COLO668 (cell line): ENCODE measurements around the gene ABL2.
"Not testable (repeated sequence)": the region's sequence is repeated elsewhere in the genome, so short reads cannot be mapped to it uniquely, and the experiment has no call there.

ENCODE experiments used
- DNase-seq: peaks from one replicate; lab custom pipeline; 2025; ENCODE audit not compliant: unreplicated experiment; lab: John Stamatoyannopoulos, UW

The ABL2 gene

DNA sequence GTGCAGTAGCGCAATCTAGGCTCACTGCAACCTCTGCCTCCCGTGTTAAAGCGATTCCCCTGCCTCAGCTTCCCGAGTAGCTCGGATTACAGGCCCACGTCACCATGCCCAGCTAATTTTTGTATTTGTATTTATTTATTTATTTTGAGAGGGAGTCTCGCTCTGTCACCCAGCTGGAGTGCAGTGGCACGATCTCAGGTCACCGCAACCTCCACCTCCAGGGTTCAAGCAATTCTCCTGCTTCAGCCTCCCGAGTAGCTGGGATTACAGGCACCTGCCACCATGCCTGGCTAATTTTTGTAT, 59.1 kb downstream of the ABL2 start:
- not testable (repeated sequence) for DNase-seq

DNA sequence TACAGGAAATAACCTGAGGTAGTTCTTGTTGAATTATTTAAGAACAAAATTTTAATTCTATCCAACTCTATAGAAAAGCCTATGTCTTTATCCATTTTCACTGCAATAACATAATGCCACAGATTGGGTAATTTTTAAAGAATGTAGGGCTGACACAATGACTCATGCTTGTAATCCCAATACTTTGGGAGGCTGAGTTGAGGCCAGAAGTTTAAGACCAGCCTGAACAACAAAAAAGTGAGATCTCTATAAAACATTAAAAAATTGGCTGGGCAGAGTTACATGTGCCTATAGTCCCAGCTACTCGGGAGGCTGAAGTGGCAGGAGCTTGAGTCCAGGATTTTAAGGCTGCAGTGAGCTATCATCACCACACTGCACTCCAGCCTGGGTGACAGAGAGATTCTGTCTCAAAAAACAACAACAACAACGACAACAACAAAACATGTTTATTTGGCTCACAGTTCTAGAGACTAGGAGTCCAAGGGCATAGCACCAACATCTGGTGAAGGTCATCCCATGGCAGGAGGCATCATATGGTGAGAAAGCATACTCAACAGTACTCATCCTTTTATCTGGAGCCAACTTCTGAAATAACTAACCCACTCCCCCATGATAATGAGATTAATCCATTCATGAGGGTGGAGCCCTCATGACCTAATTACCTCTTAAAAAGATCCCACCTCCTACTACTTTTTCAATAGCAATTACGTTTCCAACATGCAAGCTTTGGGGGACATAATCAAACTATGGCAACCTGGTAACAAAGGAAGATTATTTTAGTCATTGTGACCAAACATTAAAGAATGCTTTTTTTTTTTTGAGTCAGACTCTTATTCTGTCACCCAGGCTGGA, 59.6 kb downstream of the ABL2 start:
- no peak for DNase-seq

DNA sequence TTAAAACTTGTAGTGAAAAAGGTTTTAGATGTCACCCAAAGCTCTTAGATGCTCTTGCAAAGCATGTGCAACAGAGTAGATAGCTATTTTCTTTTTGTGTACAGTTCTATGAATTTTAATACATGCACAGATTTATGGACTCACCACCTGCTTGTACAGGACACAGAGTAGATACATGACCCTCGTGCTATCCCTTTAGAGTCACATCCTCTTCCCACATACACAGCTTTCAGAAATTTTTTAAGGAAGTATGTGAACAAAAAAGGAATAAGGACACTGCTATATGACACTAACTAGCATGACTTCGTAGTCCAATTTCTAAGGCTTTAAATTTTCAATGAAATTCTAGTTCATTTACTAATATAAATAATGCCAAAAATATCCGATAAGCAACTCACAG, 60.9 kb downstream of the ABL2 start:
- no peak for DNase-seq

DNA sequence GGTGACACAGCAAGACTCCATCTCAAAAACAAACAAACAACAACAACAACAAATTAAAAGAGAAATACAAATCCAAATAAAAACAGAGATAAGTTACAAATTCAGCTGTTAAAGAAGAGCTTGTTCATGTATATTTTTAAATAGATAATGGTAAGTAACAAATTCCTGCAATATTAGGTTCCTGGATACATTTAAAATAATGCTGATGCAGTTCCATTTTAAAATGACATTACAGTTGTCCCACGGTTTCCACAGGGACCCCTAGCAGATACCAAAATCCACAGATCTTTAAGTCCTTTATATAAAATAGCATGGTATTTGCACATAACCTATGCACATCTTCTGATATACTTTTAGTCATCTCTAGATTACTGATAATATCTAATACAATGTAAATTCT, 61.5 kb downstream of the ABL2 start:
- DNase-seq, result no peak

DNA sequence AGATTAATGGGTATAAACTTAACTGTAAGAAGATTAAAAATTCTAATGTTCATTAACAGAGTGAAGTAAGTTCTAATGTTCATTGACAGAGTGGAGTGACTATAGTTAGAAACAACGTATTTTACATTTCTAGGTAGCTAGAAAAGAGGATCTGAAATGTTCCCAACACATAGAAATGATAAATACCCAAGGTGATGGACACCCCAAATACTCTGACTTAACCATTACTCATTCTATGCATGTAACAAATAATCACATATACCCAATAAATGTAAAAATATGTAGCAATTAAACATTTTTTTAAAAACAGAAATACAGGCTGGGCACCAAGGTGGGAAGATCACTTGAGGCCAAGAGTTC, 62.1 kb downstream of the ABL2 start:
- no peak for DNase-seq

DNA sequence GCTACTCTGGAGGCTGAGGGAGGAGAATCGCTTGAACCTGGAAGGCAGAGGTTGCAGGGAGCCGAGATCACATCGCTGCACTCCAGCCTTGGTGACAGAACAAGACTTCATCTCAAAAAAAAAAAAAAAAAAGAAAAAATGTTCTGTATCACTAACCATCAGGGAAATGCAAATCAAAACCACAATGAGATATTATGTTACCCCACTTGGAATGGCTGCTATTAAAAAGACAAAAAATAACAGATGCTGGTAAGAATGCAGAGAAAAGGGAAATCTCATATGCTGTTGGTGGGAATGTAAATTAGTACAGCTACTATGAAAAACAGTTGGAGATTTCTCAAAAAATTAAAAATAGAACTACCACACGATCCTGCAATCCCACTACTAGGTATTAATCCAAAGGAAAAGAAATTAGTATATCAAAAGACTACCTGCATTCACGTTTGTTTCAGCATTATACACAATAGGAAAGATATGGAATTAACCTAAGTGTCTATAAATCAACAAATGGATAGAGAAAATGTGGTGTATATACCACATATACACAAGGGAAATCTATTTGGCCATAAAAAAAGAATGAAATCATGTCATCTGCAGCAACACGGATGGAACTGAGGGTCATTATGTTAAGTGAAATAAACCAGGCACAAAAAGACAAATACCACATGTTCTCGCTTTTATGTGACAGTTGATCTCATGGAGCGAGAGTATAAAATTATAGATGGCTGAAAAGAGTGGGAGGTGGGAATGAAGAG, 62.6 kb downstream of the ABL2 start:
- no peak for DNase-seq

DNA sequence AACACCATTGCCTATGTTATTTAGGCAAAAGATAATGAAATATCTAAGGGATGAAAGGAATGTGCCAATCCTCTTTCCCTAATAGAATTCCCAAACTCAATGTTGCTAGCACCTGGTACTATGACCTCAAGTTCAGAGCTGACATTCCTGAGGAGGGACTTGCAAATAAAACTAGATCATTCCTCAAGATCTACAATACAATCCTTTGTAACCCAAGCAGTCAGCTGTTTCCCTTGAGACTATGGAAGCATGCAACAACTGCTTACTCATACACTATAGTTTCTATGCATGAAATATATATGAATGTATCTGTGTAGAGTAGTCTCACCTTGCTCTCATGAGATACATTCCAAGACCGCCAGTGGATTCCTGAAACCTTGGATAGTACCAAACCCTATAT, 65.0 kb downstream of the ABL2 start:
- DNase-seq, result no peak

DNA sequence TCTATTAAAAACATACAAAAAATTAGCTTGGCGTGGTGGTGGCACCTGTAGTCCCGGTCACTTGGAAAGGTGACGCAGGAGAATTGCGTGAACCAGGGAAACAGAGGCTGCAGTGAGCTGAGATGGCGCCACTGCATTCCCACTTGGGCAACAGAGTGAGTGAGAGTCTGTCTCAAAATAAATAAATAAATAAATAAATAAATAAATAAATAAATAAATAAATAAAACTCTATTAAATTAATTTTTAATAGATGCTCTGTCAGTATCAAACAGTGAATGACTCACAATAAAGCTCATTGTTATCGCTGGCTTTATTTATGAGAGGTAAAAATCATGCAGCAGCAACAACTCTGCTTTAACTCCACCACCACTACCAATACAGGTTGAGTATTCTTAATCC, 72.8 kb downstream of the ABL2 start:
- no peak for DNase-seq

DNA sequence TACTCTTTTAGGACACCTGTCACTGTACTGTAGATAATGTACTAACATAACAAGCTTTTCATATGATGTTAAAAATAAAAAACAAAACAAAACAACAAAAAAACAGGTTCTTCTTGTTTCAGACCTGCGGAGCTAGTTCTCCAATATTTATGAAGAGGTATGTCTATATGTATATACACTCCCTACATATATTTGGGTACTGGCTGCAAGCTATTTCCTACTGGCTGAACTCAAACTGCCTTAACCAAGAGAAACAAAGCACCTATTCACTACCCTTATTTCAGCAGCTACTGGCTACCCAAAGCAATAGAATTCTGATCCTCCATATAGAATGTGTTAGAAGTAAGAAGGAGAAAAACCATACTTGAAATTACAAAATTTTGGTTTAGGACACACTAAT, 73.5 kb downstream of the ABL2 start:
- DNase-seq, result no peak

DNA sequence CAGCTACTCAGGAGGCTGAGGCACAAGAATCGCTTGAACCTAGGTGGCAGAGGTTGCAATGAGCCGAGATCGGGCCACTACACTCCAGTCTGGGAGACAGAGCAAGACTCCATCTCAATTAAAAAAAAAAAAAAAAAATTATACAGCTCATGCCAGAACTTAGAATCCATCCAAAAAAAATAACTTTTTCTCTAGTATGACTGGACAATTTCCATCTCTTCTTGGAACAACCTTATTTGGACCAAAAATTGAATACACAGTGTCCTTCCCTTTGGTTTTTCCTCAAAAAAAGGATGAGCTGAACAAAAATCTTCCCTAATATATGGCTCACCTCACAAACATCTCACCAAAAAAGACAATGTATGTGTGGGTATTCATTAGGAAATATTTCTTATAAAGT, 73.9 kb downstream of the ABL2 start:
- no peak for DNase-seq

DNA sequence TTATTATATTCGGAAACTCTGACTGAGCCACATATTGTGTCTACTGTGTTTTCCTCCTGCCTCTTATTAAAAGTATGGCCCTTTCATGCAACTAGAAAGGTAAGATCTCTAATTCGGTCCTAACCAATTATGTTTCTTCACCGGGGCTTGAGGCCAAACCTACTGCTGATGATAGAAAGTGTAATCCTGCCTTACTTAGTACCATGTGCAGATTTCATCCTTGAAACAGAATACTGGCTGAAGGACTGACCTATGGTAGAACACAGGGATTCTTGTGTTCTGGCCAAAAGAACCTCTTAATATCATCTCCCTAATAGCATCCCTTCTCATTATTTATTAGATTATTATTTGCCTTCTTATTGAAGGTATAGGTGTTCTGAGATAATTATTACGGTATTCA, 75.0 kb downstream of the ABL2 start:
- no peak for DNase-seq

DNA sequence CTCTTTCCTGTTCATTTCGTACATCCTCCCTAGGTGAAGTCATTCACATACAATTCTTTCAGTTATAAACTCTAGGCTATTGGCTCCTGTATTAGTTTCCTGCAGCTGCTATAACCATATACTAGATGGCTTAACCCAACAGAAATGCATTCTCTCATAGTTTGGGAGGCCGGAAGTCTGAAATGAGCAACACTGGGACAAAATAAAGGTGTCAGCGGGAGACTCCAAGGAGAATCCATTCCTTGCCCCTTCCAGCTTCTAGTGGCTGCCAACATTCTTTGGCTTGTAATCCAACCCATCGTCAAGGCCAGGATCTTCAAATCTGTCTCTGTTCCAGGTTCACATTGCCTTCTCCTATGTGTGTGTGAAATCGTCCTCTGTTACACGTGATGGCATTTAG, 76.3 kb downstream of the ABL2 start:
- no peak for DNase-seq

DNA sequence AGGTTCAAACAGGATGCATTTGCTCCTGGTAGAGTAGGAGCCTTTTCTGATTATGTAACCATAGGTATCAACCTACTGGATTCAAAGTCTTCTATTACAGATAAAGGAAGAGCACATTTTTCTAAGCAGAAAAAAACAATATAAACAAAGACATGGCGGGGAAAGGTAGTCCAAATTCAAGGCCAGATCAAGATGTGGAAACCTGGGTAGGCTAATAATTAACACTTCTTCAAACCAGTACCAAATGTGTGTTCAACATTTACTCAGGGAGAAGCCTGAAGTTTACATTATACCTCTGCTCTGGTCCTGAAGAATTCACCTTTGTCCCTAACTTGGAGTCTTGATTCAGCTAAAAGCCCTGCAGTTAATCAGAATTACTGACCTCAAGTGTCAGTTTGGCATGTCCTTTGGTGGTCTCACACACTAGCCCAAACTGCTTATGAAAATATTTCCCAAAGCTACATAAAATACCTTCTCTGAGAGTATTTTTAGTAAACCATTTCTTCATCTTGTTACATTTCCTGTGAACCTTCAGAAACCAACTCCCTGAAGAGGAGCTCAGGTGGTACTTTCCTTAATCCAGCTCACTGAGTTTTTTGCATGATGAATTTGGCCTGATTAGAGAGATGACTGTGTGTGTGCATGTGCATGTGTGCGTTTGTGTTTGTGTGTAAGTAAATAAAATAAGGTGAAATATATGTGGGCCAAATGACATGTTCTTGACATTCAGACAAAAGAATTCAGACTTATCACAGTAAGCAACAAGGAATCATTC, 77.4 kb downstream of the ABL2 start:
- DNase-seq, result no peak

DNA sequence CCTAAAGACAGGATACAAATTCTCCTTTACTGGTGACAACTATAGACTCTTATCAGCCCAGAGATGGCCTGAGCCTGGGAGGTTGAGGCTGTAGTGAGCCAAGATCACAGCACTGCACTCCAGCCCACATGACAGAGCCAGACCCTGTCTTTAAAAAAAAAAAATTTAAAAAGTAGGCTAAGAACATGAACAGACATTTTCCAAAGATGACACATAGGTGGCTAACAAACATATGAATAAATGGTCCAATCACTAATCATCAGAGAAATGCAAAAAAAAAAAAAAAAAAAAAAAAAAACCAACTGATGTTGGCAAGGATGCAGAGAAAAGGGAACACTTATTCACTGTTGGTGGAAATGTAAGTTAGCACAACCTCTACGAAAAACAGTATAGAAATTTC, 82.6 kb downstream of the ABL2 start:
- DNase-seq, result no peak

DNA sequence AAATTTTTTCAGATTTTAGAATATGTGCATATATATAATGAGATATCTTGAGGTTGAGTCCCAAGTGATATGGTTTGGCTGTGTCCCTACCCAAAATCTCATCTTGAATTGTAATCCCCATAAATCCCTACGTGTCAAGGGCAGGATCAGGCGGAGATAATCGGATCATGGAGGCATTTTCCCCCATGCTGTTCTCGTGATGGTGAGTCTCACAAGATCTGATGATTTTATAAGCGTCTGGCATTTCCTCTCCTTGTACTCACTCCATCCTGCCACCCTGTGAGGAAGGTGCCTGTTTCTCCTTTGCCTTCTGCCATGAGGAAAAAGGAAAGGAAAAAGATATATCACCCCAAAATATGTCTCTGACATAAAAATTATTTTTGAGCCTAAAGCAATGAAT, 83.0 kb downstream of the ABL2 start:
- no peak for DNase-seq

DNA sequence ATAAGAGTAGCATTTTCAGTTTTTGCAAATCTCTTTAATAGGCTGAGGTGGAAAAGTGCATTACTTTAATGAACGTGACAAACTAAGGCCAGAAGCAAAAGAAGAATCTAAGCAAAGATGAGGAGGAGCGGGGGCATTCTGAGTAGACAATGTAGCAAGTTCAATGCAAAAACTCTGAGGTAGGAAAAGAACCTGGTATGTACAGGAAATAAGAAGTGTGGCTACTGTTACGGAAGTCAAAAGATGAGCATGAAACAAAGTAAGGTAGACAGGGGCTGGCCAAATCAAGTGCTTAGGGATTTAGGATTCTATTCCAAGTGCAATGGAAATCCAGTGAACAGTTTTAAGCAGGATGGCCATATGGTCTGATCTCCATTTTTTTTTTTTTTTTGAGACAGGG, 84.0 kb downstream of the ABL2 start:
- no peak for DNase-seq

DNA sequence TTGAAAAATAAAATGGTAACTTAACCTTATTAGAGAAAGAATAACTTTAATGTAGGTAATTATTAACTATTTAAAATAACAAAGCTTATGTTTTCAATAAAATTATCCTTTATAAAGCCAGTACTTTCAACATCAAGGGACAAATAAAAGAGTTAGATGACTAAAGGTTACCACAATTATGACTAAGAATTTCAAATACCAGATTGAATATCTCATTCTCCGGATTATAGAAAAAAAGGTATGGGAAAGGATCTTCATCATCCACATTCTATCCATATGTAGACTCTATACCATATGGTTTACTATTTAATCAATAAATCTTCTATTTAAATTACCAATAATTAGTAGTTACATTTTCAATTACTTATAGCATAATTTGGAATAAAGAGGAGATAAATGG, 84.9 kb downstream of the ABL2 start:
- no peak for DNase-seq

DNA sequence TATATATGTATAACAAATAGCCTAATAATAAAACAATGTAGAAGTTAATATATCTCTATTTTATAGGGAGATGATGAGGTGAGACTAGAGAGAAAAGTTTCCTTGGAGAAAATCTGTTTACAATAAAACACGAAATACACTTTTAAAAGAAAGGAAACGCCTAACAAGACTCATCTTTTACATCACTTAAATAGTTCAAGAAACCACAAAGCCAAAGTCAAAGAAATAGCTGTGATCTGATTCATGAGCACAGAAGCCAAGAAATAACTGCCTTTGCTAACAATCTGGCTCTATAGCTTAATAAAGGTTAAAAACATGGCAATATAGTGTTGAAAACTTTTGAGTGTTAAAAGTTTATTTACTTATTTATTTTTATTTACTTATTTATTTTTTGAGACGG, 86.2 kb downstream of the ABL2 start:
- DNase-seq, result no peak

DNA sequence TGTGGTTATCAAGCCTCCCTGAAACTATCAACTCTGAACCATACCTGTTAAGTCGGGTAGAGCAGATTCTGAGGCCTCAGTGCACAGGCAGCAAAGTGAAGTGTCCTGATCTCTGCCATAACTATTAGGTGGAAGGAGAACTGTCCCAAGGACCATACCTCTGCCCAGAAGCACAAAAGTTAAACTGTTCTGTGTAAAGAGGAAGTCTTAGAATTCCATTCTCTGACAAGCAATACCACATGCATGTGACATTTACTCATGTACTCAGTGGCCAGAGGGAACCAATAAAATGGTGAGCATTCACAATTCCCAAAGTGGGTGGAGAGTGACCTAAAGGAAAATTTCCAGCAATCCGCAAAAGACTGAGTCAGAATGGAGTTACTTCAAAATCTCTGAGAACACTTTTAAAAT, 86.6 kb downstream of the ABL2 start:
- no peak for DNase-seq

DNA sequence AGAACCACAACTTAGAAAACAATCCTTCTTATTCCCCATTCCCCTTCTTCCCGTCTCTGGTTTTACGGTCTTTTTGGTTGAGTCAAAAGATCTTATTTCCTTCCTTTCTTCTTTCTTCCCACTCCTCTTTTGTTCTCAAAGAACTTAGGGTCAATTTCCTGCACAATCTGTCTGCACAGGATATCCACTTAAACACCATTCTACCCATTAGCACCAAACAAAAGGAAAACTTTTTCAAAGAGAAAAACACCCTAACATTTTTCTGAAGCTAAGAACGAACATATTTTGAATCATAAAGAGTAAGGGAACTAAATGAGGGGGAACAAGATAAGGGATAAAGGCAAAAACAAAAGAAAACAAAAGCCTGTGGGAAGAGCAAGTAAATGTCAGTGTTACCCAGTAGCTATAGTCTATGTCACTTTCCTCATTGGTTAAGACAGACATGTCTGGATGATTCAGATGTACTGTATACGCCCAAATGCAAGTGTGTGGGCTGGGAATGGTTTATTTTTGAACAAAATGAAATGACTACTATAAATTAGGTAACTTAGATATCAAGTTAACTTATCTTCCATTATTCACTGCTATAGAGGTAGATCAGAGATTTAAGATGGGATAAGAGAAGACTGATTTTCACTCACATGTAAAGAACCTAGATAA, 87.8 kb downstream of the ABL2 start:
- DNase-seq, result no peak

DNA sequence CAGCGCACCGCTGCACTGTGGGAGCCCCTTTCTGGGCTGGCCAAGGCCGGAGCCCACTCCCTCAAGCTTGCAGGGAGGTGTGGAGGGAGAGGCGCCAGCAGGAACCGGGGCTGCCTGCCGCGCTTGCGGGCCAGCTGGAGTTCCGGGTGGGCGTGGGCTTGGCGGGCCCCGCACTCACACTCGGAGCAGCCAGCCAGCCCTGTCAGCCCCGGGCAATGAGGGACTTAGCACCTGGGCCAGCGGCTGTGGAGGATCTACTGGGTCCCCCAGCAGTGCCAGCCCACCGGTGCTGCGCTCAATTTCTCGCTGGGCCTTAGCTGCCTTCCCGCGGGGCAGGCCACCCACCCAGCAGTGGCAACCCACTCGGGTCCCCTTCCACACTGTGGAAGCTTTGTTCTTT, 90.7 kb downstream of the ABL2 start:
- DNase-seq, result not testable (repeated sequence)
